T-helper 1 cell treated with Interleukin-12 subunit alpha and Interleukin-12 subunit beta and Interleukin-4 antibody, amounts not matched to agents 30 μg/mL and 1 μg/mL, for 36 hours (primary cell): ENCODE measurements around the gene TMEM114.
"Not testable (repeated sequence)": the region's sequence is repeated elsewhere in the genome, so short reads cannot be mapped to it uniquely, and the experiment has no call there.

ENCODE experiments used
- H3K27ac Mint-ChIP-seq: one replicate; pipeline ENCODE4 v1.8.0; 2021; ENCODE audit warnings: mild to moderate bottlenecking, mixed read lengths
- H3K27me3 Mint-ChIP-seq: one replicate; pipeline ENCODE4 v1.8.0; 2021; ENCODE audit warnings: low read depth, mixed read lengths
- H3K36me3 Mint-ChIP-seq: one replicate; pipeline ENCODE4 v1.8.0; 2021; ENCODE audit warnings: low read depth, mixed read lengths
- H3K4me1 Mint-ChIP-seq: one replicate; pipeline ENCODE4 v1.8.0; 2021; ENCODE audit warnings: low read depth, mixed read lengths
- H3K4me3 Mint-ChIP-seq: one replicate; pipeline ENCODE4 v1.8.0; 2021; ENCODE audit warnings: mild to moderate bottlenecking, moderate library complexity, mixed read lengths
- H3K9me3 Mint-ChIP-seq: one replicate; pipeline ENCODE4 v1.8.0; 2021; ENCODE audit warnings: mixed read lengths

TMEM114 gene

DNA sequence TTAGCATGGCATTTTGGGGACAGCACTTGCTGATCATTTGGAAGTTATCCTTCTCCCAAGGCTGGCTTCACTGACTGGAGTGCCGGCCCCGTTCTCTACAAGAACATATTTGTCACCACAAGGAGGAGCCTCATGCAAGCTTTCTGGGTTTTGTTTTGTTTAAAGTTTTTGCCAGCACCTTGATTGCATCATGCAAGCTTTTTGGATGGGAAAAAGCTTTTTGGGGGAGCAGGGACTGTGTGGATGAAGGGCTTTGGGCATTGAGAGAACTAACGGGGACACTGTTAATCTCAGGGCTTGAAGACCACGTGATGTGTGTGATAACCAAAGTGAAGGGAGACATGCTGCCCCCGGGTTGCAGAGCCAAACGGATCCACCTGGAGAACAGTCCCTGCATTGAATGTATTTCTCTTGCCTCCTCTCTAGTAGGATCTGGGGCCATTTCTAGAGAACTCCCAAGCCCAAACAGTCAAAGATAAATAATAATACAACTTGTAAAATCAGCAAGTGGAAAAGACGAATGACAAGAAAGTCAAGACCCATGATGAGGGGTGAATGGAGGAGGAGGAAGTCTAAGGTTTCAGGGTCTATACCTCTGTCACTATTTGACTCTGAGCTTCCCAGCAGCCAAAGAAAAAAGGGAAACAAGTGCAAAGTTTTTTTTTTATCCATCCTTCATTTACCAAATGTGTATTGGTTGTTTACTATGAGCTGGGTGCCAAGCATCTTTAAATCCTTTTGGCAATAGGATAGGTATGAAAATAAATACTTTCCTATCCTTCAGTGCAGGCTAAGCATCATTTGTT is 17.2 kb downstream of the TMEM114 start:
- H3K9me3 Mint-ChIP-seq: no peaks in the 10 kb centered on the region
- H3K27ac Mint-ChIP-seq: no peak overlapping the region
- H3K4me3 Mint-ChIP-seq: no peak overlapping the region
- no peaks in the 10 kb centered on the region for H3K36me3 Mint-ChIP-seq
- no peaks in the 10 kb centered on the region for H3K4me1 Mint-ChIP-seq
- H3K27me3 Mint-ChIP-seq: peaks cover 5% of the 10 kb centered on the region

DNA sequence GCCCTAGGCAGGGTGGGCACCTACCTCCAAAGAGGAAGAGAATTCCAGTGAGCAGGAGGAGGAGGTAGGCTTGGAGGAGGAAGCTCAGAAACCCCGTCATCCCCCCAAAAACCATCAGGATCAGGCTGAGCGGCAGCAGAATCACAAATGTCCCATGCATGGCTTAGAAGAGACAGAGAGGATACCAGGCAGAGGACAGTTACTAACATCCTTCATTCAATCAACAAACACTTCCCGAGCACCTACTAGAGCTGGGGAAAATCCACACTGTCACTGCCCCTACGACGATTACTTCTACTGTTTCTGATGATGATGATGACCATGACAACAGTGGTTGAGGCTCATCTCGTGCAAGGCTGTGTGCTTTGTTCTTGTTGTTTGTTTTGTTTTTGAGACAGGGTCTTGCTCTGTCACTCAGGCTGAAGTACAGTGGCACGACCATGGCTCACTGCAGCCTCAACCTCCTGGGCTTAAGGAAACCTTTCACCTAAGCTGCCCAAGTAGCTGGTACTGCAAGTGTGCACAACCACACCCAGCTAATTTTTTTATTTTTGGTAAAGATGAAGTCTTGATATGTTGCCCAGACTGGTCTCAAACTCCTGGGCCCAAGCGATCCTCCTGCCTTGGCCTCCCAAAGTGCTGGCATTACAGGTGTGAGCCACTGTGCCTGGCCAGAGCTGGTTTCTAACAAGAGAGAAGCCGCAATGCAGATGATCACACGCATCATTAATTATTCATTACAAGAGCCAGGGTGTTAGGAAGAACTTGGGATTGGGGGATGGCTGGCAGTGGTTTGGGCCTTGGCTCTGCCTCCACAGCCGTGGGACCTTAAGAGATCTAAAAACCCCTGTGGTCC is 18.0 kb downstream of the TMEM114 start:
- Mint-ChIP-seq H3K4me3 (no peak overlapping the region), H3K27me3 (peaks cover 5% of the 10 kb centered on the region), H3K4me1 (no peaks in the 10 kb centered on the region), H3K27ac (no peak overlapping the region), H3K36me3 (no peaks in the 10 kb centered on the region), H3K9me3 (no peaks in the 10 kb centered on the region)

DNA sequence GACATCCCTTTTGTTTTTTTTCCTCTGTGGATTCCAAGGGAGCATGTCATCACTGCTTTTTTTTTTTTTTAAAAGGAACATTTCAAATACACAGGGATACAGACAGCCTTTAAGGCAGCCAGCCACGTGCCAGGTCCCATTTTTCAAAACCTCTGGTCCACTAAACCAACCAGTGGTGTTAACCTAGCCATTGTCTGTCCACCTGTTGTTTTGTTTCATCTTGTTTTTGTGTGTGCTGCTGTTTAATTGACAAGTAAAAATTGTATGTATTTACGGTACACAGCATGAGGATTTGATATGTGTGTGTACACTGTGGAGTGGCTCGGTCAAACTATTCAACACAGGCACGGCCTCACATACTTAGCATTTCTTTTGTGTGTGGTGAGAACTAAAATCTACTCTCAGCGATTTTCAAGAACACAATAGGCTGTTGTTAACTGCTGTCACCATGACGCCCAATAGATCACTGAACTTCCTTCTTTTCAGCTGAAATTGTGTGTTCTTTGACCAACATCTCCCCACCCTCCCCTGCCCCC is 19.2 kb downstream of the TMEM114 start:
- Mint-ChIP-seq H3K27ac (no peak overlapping the region), H3K4me1 (no peaks in the 10 kb centered on the region)

DNA sequence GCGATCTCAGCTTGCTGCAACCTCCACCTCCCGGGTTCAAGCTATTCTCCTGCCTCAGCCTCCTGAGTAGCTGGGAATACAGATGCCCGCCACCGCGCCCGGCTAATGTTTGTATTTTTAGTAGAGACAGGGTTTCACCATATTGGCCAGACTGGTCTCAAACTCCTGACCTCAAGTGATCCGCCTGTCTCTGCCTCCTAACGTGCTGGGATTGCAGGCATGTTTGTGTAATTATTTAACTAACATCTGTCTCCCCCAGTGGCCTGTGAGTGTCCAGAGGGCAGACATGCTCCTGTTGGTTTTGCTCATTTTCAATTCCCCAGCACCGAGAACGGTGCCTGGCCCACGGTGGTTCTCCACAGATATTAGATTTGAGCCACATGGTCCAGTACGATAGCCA is 19.9 kb downstream of the TMEM114 start:
- H3K36me3 Mint-ChIP-seq, H3K4me3 Mint-ChIP-seq, H3K4me1 Mint-ChIP-seq, H3K27ac Mint-ChIP-seq, H3K27me3 Mint-ChIP-seq, H3K9me3 Mint-ChIP-seq: not testable (repeated sequence)

More for the DNA sequence above, 19.2 kb downstream of the TMEM114 start:
- Mint-ChIP-seq H3K9me3 (no peaks in the 10 kb centered on the region), H3K27me3 (peaks cover 2% of the 10 kb centered on the region), H3K4me3 (no peak overlapping the region), H3K36me3 (no peaks in the 10 kb centered on the region)

DNA sequence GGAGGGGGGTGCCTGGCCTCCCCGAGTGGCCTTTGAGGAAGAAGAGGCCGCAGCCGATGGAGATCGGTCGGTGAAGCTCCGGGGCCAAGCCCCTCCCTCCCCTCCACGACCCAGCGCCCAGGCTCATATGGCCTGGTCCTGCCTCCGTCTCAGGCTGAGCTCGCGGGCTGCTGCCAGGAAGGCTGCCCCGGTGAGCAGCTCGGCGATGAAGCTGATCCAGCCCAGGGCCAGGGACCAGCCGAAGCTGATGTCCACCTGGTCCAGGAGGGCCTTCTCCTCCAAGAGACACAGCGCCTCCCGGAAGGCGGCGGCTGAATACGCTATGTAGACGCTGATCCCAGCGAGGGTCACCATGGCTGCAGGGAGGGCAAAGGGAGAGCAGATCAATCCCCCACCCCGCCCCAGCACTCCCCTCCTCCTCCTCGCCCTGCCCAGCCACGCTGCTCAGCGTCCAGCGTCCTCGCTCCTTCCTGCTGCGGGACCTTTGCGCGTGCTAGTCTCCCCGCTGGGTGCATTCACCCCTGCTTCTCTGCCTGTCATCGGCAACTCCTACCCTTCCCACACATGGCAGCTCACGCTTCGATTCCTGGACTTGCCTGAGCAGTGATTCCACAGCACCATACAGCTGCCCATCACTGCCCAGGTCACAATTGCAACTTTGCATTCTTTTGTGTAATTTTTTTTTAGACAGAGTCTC is 20.5 kb downstream of the TMEM114 start:
- H3K9me3 Mint-ChIP-seq: no peaks in the 10 kb centered on the region
- no peak overlapping the region for H3K4me3 Mint-ChIP-seq

DNA sequence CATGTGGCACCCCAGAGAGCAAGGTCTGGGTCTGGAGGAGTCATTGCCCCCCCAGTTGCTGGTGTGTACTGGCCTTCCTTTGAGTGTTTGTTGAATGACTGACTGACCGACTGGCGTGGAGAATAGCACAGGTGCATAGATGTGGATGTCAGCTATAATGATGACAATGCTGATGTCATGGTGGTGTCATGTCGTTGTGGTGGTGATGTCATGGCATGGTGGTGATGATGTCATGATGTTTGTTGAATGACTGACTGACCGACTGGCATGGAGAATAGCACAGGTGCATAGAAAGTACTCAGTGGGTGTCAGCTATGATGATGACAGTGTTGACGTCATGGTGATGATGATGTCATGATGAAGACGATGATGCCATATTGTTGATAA is 22.1 kb downstream of the TMEM114 start:
- Mint-ChIP-seq H3K27ac (no peak overlapping the region), H3K9me3 (no peaks in the 10 kb centered on the region), H3K36me3 (no peaks in the 10 kb centered on the region)

More for the DNA sequence above, 20.5 kb downstream of the TMEM114 start:
- H3K27ac Mint-ChIP-seq: no peak overlapping the region
- no peaks in the 10 kb centered on the region for H3K27me3 Mint-ChIP-seq
- no peaks in the 10 kb centered on the region for H3K4me1 Mint-ChIP-seq
- no peaks in the 10 kb centered on the region for H3K36me3 Mint-ChIP-seq

DNA sequence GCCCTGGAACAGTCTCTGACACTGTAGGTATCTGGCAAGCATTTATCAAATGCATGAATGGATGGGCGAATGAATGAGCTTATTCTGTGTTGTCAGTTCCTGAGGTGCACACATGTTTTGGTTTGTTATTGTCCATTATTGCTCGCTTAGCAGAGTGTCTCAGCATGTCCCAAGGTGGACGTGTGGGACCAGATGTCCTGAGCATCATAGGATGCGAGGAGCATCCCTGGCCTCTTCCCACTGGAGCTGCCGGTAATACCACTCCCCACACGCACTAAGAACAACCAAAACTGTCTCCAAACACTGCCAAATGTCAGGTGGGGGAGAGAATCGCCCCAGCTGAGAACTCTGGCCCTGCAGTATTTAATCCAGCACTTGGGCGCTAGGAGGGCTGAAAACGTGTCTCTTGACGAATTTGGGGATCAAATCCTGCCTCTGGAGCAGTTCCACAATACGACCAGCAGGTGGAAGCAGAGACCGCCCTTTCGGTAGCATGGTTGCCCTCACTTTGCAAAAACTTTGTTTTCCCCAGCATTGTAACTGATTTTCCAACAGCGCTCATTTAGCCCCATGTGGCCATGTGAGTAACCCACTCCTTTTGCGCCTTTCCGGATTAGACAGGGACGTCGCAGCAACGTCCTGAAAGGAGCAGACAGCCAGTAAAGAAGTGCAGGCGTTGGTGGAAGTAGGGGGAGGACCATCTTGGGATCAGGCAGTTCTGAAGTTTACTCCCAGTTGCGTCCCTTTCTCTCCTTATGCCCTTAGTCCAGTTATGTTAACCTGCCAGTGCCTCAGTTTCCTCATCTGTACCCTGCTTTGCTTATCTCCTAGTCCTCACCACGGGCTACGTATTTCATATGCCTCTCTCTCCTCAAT is 22.7 kb downstream of the TMEM114 start:
- H3K36me3 Mint-ChIP-seq: no peaks in the 10 kb centered on the region
- H3K4me1 Mint-ChIP-seq: no peaks in the 10 kb centered on the region
- H3K9me3 Mint-ChIP-seq: no peaks in the 10 kb centered on the region
- H3K27ac Mint-ChIP-seq: no peak overlapping the region
- no peaks in the 10 kb centered on the region for H3K27me3 Mint-ChIP-seq
- H3K4me3 Mint-ChIP-seq: no peak overlapping the region

More for the DNA sequence above, 22.1 kb downstream of the TMEM114 start:
- no peaks in the 10 kb centered on the region for H3K4me1 Mint-ChIP-seq
- H3K27me3 Mint-ChIP-seq: no peaks in the 10 kb centered on the region
- H3K4me3 Mint-ChIP-seq: no peak overlapping the region

DNA sequence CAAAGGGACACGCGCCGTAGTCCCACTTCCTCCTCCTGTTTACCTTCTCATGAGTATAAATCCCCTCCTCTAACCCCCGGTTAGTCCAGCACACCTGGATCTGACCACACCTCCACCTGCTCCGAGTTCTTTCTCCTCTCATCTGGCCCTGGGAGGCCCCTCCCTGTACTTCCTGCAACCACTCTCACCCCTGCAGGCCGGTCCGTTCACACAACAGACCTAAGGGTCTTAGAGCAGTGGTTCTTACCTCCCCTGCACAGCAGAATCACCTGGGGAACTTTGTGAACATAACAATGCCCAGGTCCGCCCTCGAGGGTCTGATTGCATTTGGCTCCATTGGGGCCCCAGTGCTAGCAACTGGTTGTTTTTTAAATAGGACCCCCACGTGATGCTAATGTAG is 24.8 kb downstream of the TMEM114 start:
- Mint-ChIP-seq H3K4me3 (no peak overlapping the region), H3K27me3 (no peaks in the 10 kb centered on the region), H3K4me1 (no peaks in the 10 kb centered on the region), H3K27ac (no peak overlapping the region), H3K9me3 (no peaks in the 10 kb centered on the region), H3K36me3 (no peaks in the 10 kb centered on the region)

DNA sequence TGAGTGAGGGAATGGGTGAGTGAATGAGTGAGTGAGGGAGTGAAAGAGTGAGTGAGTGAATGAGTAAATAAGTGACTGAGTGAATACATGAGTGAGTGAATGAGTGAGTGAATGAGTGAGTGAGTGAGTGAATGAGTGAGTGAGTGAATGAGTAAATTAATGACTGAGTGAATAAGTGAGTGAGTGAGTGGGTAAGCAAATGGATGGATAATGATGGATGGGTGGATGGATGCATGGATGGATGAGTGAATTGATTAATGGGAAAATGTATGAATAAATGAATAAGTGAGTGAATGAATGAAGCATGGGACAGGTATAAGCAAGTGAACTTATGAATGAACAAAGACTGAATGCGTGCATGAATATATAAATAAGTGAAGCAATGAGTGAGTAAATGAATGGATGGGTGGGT is 25.4 kb downstream of the TMEM114 start:
- H3K4me3 Mint-ChIP-seq: no peak overlapping the region

DNA sequence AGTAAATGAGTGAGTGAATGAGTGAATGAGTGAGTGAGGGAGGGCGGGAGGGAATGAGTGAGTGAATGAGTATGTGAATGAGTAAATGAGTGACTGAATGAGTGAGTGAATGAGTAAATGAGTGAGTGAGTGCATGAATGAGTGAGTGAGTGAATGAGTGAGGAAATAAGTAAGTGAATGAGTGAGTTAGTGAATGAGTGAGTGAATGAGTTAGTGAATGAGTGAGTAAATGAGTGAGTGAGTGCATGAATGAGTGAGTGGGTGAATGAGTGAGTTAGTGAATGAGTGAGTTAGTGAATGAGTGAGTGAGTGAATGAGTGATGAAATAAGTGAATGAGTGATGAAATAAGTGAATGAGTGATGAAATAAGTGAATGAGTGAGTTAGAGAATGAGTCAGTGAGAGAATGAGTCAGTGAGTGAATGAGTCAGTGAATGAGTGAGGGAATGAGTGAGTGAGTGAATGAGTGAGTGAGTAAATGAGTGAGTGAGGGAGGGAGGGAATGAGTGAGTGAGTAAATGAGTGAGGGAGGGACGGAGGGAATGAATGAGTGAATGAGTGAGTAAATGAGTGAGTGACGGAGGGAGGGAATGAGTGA is 26.3 kb downstream of the TMEM114 start:
- not testable (repeated sequence) for H3K36me3 Mint-ChIP-seq, H3K4me1 Mint-ChIP-seq, H3K9me3 Mint-ChIP-seq, H3K27me3 Mint-ChIP-seq, H3K27ac Mint-ChIP-seq, H3K4me3 Mint-ChIP-seq

More for the DNA sequence above, 25.4 kb downstream of the TMEM114 start:
- Mint-ChIP-seq H3K9me3 (no peaks in the 10 kb centered on the region), H3K4me1 (no peaks in the 10 kb centered on the region), H3K27me3 (no peaks in the 10 kb centered on the region), H3K36me3 (no peaks in the 10 kb centered on the region), H3K27ac (no peak overlapping the region)

DNA sequence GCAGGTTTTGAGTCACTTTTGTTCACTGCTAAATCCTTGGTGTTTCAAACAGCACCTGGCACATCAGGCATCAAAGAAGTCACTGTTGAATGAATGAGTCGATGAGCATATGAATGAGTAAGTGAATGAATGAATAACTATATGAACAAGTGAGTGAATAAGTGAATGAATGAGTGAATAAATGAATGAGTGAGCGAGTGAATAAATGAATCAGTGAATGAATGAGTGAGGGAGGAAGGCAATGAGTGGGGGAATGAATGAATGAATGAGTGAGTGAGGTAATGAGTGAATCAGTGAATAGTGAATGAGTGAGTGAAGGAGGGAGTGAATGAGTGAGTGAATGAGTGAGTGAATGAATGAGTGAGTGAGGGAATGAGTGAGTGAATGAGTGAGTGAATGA is 28.8 kb downstream of the TMEM114 start:
- Mint-ChIP-seq H3K9me3 (no peaks in the 10 kb centered on the region), H3K27ac (no peak overlapping the region), H3K4me3 (no peak overlapping the region), H3K27me3 (no peaks in the 10 kb centered on the region), H3K36me3 (no peaks in the 10 kb centered on the region), H3K4me1 (no peaks in the 10 kb centered on the region)

DNA sequence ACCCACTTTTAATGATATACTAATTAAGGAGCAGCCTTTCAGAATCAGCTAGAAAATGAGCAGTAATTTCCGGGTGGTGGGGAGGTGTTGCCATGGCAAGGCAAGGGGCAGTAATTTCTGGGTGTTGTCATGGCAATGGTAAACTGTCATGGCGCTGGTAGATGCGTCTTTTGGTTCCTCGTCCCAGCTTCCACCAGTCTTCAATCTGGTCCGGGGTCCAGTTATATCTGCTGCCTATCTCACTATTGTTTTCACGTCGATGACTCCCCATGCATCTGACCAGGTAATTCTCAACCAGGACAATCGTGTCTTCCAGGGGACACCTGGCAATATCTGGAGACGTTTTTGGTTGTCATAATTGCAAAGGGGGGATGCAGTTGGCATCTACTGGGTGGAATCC is 34.9 kb downstream of the TMEM114 start:
- no peaks in the 10 kb centered on the region for H3K36me3 Mint-ChIP-seq
- H3K4me1 Mint-ChIP-seq: peaks cover 1% of the 10 kb centered on the region
- H3K9me3 Mint-ChIP-seq: no peaks in the 10 kb centered on the region
- H3K27me3 Mint-ChIP-seq: no peaks in the 10 kb centered on the region
- no peak overlapping the region for H3K27ac Mint-ChIP-seq
- H3K4me3 Mint-ChIP-seq: no peak overlapping the region

DNA sequence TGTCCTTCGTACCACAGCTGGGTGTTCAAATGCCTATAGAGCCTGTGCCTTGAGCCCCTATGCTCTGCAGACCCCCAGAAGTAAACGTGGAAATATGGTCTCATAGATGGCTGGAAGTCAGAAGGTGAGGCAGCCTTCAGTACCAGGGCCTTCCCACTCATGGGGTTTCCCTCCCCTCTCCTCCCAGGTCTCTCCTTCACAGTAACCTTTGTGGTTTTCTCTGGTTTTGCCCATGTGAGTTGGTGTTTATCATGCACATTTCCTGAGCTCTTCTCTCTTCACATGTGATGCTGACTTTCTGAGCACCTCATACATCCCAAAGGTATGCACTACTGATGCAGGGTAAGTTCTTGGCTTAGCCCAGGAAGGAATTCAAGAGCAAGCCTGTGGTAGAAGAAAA is 35.4 kb downstream of the TMEM114 start:
- Mint-ChIP-seq H3K4me3 (no peak overlapping the region), H3K27ac (no peak overlapping the region), H3K27me3 (no peaks in the 10 kb centered on the region), H3K9me3 (no peaks in the 10 kb centered on the region), H3K36me3 (no peaks in the 10 kb centered on the region), H3K4me1 (peaks cover 1% of the 10 kb centered on the region)
